ENCODE measurements around the gene CAMK1D.
A peak's percentile ranks its signal among the peaks of the same experiment; 100 is the strongest.

Gene CAMK1D

DNA sequence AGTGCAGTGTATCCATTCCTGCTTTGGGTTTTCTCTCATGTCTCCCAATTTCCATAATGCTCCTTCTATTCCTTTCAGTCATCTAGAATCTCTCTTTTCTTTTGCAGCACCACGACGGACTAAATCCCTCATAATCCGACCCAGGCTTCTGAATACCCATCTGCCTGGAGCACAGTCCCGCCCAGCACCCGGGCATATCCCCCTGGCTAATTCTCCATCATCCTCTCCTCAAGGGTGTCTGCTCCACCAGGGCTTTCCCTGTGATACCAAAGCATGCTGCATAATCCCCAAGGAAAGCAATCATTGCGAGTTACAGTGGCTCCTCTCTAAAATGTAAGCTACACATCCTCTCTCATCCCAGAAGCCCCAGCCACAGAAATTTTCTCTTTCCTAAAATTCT is 330.3 kb downstream of the CAMK1D start:
- Mint-ChIP-seq H3K9me3 (no peaks in the 10 kb centered on the region), H3K4me1 (peaks cover 13% of the 10 kb centered on the region), H3K27ac (no peak overlapping the region), H3K27me3 (no peaks in the 10 kb centered on the region), H3K4me3 (no peak overlapping the region)
- ATAC-seq (no peak), DNase-seq (no peak)

DNA sequence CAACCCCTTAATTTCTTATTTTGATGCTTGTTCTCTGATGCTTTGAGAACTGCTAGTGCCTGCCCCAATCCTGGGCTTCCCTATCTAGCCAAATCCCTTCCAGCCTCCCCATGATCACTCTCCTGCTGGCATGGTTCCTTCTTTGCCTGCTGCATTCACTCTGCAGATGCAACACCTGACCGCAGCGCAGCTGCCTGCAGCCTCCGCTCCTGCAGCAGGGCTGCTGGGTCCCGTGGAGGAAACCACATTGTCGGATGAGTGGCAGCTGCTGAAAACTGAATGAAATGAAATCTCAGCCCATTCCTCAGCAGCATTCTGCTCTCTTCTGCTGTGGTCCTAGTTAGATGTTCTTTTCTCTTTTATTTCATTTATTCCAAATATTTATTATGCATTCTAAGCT is 331.9 kb downstream of the CAMK1D start:
- ATAC-seq (no peak), DNase-seq (no peak)
- H3K4me3 Mint-ChIP-seq, result peak overlapping the region in 1 of 2 donors; percentile 32
- peaks cover 13% of the 10 kb centered on the region for H3K4me1 Mint-ChIP-seq
- no peaks in the 10 kb centered on the region for H3K27me3 Mint-ChIP-seq
- no peaks in the 10 kb centered on the region for H3K9me3 Mint-ChIP-seq
- H3K27ac Mint-ChIP-seq, result no peak overlapping the region

GRCh38 chr10:12684784-12685183 is 335.4 kb downstream of the CAMK1D start:
- Mint-ChIP-seq H3K4me1 (peaks cover 9% of the 10 kb centered on the region), H3K4me3 (no peak overlapping the region), H3K27me3 (no peaks in the 10 kb centered on the region), H3K27ac (no peak overlapping the region), H3K9me3 (no peaks in the 10 kb centered on the region)
- ATAC-seq, result no peak
- DNase-seq, result no peak

DNA sequence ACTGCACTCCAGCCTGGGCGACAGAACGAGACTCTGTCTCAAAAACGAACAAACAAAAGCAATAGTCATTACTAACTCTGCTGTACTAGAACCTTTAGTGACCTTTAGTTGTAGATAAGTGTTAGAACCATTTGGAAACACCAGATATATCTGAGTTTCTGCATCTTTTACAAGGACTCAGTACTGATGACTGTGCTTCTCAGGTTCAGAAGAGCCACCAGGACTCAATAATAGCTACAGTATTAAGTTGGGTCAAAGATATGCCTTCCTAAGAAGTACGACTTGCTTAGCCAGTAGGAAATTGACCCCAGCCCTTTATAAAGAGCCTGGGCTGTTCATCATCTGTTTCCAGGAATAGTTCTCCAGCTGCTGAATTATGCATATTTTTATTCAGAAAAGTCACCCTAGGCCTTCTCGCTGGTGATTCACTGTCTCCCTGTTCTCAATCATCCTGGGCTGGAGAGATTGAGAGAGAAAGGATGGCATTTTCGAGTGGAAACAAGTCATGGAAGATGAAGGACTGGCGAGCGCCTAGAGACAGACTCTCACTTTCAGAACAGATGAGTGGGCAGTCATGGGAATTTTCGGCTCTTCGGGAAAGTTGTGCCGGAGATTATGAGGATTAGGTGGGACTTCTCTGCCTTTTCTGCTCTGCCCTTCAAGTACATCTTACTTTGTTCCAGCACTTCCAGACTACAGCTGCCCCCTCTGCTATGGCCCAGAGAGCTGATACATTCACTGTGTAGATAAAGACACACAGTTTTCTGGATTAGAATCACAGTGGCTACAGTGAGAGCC is 336.1 kb downstream of the CAMK1D start:
- H3K27ac Mint-ChIP-seq, result no peak overlapping the region

DNA sequence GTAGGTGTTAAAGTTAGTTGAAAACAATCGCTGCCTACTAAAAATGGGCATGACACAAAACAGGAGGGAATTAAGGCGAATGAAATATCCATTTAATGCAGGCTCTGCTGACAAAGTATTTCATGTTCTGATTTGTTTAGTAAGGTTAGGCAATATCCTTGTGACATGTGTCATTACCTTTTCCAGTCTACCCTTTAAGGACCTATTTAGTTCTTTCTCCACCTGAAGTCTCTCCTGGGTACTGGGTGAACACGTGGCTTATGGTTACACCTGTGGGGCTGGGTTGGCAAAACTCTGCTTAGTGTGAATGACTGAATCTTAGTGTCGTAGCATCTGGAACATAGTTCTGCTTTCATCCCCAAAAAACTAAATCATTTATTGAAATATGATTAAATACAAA is 338.6 kb downstream of the CAMK1D start:
- H3K27ac Mint-ChIP-seq, result no peak overlapping the region
- H3K9me3 Mint-ChIP-seq, result no peaks in the 10 kb centered on the region
- ATAC-seq, result no peak
- H3K27me3 Mint-ChIP-seq, result no peaks in the 10 kb centered on the region
- no peak for DNase-seq
- no peak overlapping the region for H3K4me3 Mint-ChIP-seq
- H3K4me1 Mint-ChIP-seq, result peaks cover 14% of the 10 kb centered on the region

More for the DNA sequence above, 336.1 kb downstream of the CAMK1D start:
- Mint-ChIP-seq H3K27me3 (no peaks in the 10 kb centered on the region), H3K4me1 (peaks cover 16% of the 10 kb centered on the region), H3K9me3 (no peaks in the 10 kb centered on the region), H3K4me3 (no peak overlapping the region)
- ATAC-seq, result no peak
- no peak for DNase-seq

- Mint-ChIP-seq H3K27ac (no peak overlapping the region), H3K27me3 (no peaks in the 10 kb centered on the region)
- ATAC-seq, result no peak
Observed at GRCh38 chr10:12689893-12690292, 340.5 kb downstream of the CAMK1D start.

DNA sequence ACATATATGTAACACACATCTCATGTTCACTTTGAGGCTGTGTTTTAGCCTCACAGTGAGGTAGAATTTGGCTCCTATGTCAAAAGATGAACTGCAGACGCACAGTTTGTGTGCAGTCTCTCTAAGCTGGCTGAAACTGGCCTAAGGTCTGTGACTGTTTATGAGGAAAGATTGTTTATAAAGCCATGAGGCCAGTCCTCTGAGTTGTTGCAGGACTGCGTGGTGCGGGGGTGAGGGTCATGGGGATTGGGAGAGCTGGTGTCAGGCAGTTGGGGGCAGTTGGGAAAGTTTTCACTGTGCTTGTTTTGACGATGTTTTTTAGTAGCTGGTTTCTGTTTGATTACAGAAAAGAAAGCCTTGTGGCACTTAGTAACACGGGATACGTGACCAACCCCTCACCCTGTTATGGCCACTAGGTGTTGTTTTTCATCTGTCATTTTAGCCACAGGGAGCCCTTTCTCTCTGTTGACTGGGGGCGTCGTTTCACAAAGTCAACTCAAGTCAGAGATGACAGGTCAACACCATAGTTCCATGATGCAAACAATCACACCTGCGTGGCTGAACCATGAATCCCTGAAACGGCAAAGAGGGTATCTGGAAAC is 341.3 kb downstream of the CAMK1D start:
- H3K4me1 Mint-ChIP-seq, result peaks cover 14% of the 10 kb centered on the region
- ATAC-seq (peak; percentile 57), DNase-seq (no peak)
- H3K27me3 Mint-ChIP-seq, result no peaks in the 10 kb centered on the region
- H3K9me3 Mint-ChIP-seq, result no peaks in the 10 kb centered on the region
- no peak overlapping the region for H3K27ac Mint-ChIP-seq
- H3K4me3 Mint-ChIP-seq, result no peak overlapping the region

More at GRCh38 chr10:12689893-12690292, 340.5 kb downstream of the CAMK1D start:
- no peaks in the 10 kb centered on the region for H3K9me3 Mint-ChIP-seq
- no peak for DNase-seq
- H3K4me1 Mint-ChIP-seq, result peaks cover 14% of the 10 kb centered on the region
- H3K4me3 Mint-ChIP-seq, result no peak overlapping the region

DNA sequence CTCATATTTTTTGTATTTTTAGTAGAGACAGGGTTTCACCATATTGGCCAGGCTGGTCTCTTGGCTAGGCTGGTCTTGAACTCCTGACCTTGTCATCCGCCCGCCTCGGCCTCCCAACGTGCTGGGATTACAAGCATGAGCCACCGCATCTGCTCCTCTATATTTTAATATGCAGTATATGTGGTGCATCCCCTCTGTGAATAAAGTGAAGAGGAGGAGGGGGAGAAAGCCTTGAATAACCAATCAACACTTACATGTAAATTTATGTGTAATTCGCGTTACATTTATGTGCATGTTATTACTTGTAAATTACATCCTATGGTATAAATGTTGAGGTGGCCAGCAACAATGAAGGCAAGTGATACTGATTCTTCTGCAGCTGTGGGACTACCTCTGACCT is 342.2 kb downstream of the CAMK1D start:
- Mint-ChIP-seq H3K4me1 (peaks cover 14% of the 10 kb centered on the region), H3K4me3 (no peak overlapping the region), H3K27me3 (no peaks in the 10 kb centered on the region), H3K27ac (no peak overlapping the region), H3K9me3 (no peaks in the 10 kb centered on the region)
- no peak for ATAC-seq
- no peak for DNase-seq

- Mint-ChIP-seq H3K9me3 (no peaks in the 10 kb centered on the region), H3K27ac (no peak overlapping the region), H3K4me3 (no peak overlapping the region), H3K4me1 (peaks cover 28% of the 10 kb centered on the region), H3K27me3 (no peaks in the 10 kb centered on the region)
- DNase-seq (no peak), ATAC-seq (no peak)
Observed at GRCh38 chr10:12697764-12698163, 348.4 kb downstream of the CAMK1D start.

GRCh38 chr10:12699258-12699700 is 349.9 kb downstream of the CAMK1D start:
- Mint-ChIP-seq H3K9me3 (no peaks in the 10 kb centered on the region), H3K27me3 (no peaks in the 10 kb centered on the region), H3K4me3 (no peak overlapping the region), H3K27ac (peak overlapping the region in 1 of 2 donors; percentile 61), H3K4me1 (peaks cover 39% of the 10 kb centered on the region)
- DNase-seq (peak in 1 of 2 donors; percentile 20), ATAC-seq (peak; percentile 81)

GRCh38 chr10:12699781-12700556 is 350.6 kb downstream of the CAMK1D start:
- peak overlapping the region in 1 of 2 donors; percentile 43 for H3K27ac Mint-ChIP-seq

DNA sequence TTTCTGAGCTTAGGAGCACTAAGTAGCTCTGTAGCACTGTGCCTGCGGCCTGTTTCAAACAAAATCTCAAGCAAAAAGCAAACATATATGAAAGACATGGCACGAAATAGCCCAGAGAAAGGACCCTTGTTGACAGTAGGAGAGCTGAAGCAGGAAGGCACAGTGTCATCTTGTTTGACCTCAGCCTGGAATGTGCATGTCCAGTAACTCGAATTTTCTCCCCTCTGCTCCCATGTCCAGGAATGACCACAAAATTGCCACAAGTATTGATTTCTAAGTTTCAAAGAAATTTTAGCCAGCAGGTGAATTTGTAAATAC is 351.2 kb downstream of the CAMK1D start:
- ATAC-seq (no peak), DNase-seq (no peak)
- Mint-ChIP-seq H3K4me3 (no peak overlapping the region), H3K4me1 (peaks cover 47% of the 10 kb centered on the region), H3K9me3 (no peaks in the 10 kb centered on the region), H3K27ac (no peak overlapping the region), H3K27me3 (no peaks in the 10 kb centered on the region)

More at GRCh38 chr10:12699781-12700556, 350.6 kb downstream of the CAMK1D start:
- Mint-ChIP-seq H3K4me1 (peaks cover 46% of the 10 kb centered on the region), H3K4me3 (peak overlapping the region in 1 of 2 donors; percentile 12), H3K9me3 (no peaks in the 10 kb centered on the region), H3K27me3 (no peaks in the 10 kb centered on the region)
- ATAC-seq, result no peak
- no peak for DNase-seq

DNA sequence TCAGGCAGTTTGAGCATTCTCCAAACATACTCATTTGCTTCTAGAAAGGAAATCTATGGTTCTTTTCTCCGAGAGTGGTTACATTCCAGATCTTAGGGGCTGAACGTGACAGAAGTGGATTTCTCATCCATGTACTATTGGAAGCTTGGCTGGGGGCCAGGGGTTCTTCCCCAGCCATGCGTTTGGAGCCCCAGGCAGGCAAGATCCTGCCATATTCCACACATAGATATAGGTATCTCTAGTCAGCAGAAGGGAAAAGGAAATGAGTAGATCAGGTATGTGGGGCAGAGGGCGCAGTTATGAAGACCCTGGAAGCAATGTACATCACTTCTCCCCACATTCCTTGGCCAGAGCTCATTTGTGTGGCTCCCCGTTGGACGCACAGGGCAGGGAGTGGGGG is 352.3 kb downstream of the CAMK1D start:
- ATAC-seq (no peak), DNase-seq (no peak)
- no peaks in the 10 kb centered on the region for H3K9me3 Mint-ChIP-seq
- peaks cover 50% of the 10 kb centered on the region for H3K4me1 Mint-ChIP-seq
- no peaks in the 10 kb centered on the region for H3K27me3 Mint-ChIP-seq
- H3K27ac Mint-ChIP-seq, result peak overlapping the region in 1 of 2 donors; percentile 72
- H3K4me3 Mint-ChIP-seq, result no peak overlapping the region

GRCh38 chr10:12702215-12702770 is 352.9 kb downstream of the CAMK1D start:
- Mint-ChIP-seq H3K9me3 (no peaks in the 10 kb centered on the region), H3K4me3 (no peak overlapping the region), H3K27ac (no peak overlapping the region), H3K4me1 (peaks cover 56% of the 10 kb centered on the region), H3K27me3 (no peaks in the 10 kb centered on the region)
- no peak for ATAC-seq
- DNase-seq, result no peak

GRCh38 chr10:12703126-12703525 is 353.8 kb downstream of the CAMK1D start:
- Mint-ChIP-seq H3K27me3 (no peaks in the 10 kb centered on the region), H3K9me3 (no peaks in the 10 kb centered on the region), H3K4me1 (peaks cover 64% of the 10 kb centered on the region), H3K27ac (no peak overlapping the region), H3K4me3 (no peak overlapping the region)
- ATAC-seq (no peak), DNase-seq (no peak)

GRCh38 chr10:12703813-12704212 is 354.5 kb downstream of the CAMK1D start:
- Mint-ChIP-seq H3K27me3 (no peaks in the 10 kb centered on the region), H3K4me1 (peaks cover 71% of the 10 kb centered on the region), H3K27ac (no peak overlapping the region), H3K9me3 (no peaks in the 10 kb centered on the region), H3K4me3 (no peak overlapping the region)
- DNase-seq (no peak), ATAC-seq (no peak)
